IMR-90 (cell line): ENCODE measurements around the gene DIO1. TPM values are rescaled to one million over a fixed set of nuclear protein-coding genes. Genes with fewer than 3 reads are reported as not detected.

Experiments used
- ATAC-seq: fragments of 200-7000 bp; cut with Tn5 transposase; 2 replicates; pipeline ENCODE4 v1.9.1; 2020; ENCODE audit warnings: low read depth, mild to moderate bottlenecking, moderate library complexity
- BruUV-seq: library from RNA; stranded (reverse); fragments of 400-500 nt; replicated peaks from 2 replicates; lab custom pipeline; 2021; lab: Mats Ljungman, UMichigan
- CTCF ChIA-PET: fragments of 300-600 bp; formaldehyde crosslinking; extraction: SDS; loops from one replicate; lab custom pipeline; 2021; ENCODE audit warnings: antibody characterized with exemption; lab: Yijun Ruan, JAX
- POLR2A ChIA-PET: fragments of 300-600 bp; sonication (Branson Sonifier 250); formaldehyde crosslinking; loops from one replicate; lab custom pipeline; 2022; ENCODE audit warnings: antibody characterized with exemption; ENCODE audit not compliant: unreplicated experiment; lab: Charles Lee
- DNase-seq: peaks from one replicate; pipeline ENCODE4 v3.0.0; 2013
- H2AFZ ChIP-seq: replicated peaks from 2 replicates; pipeline ENCODE3; 2013; ENCODE audit warnings: low read length, mild to moderate bottlenecking; ENCODE audit not compliant: poor library complexity
- H2AK5ac ChIP-seq: 2 replicates; pipeline ENCODE4 v1.6.1; 2013; ENCODE audit warnings: low read depth, low read length, inconsistent platforms
- H2AK9ac ChIP-seq: replicated peaks from 2 replicates; pipeline ENCODE3; 2013; ENCODE audit warnings: mild to moderate bottlenecking, low read depth, low read length, moderate library complexity; ENCODE audit not compliant: poor library complexity
- H2BK120ac ChIP-seq: 2 replicates; pipeline ENCODE4 v1.6.1; 2013; ENCODE audit warnings: low read depth, low read length, inconsistent platforms
- H2BK15ac ChIP-seq: 3 replicates; pipeline ENCODE4 v1.6.1; 2013; ENCODE audit warnings: low read depth, low read length, inconsistent platforms
- H2BK20ac ChIP-seq: 2 replicates; pipeline ENCODE4 v1.6.1; 2013; ENCODE audit warnings: low read depth, mild to moderate bottlenecking, inconsistent platforms, low read length, moderate library complexity
- H2BK5ac ChIP-seq: 2 replicates; pipeline ENCODE4 v1.6.1; 2013; ENCODE audit warnings: mild to moderate bottlenecking, low read depth, low read length, inconsistent platforms; ENCODE audit not compliant: poor library complexity, severe bottlenecking
- H3K14ac ChIP-seq: replicated peaks from 2 replicates; pipeline ENCODE4 v1.6.1; 2013; ENCODE audit warnings: low read depth, low read length, inconsistent platforms
- H3K18ac ChIP-seq: 2 replicates; pipeline ENCODE4 v1.6.1; 2013; ENCODE audit warnings: low read depth, low read length, control low read depth
- H3K23ac ChIP-seq: 2 replicates; pipeline ENCODE4 v1.6.1; 2013; ENCODE audit warnings: low read depth, low read length, inconsistent platforms
- H3K27ac ChIP-seq: 2 replicates; pipeline ENCODE4 v1.5.1; 2013; ENCODE audit warnings: mild to moderate bottlenecking, control low read depth, low read length; ENCODE audit not compliant: insufficient read depth
- H3K27me3 ChIP-seq: 2 replicates; pipeline ENCODE4 v1.6.1; 2013; ENCODE audit warnings: low read length; ENCODE audit not compliant: control insufficient read depth, insufficient read depth
- H3K36me3 ChIP-seq: 2 replicates; pipeline ENCODE4 v1.6.1; 2013; ENCODE audit warnings: low read length, mixed read lengths; ENCODE audit not compliant: control insufficient read depth, insufficient read depth
- H3K4ac ChIP-seq: 2 replicates; pipeline ENCODE4 v1.6.1; 2013; ENCODE audit warnings: low read depth, low read length, inconsistent platforms
- H3K4me1 ChIP-seq: 2 replicates; pipeline ENCODE4 v1.6.1; 2013; ENCODE audit warnings: low read length, mixed read lengths; ENCODE audit not compliant: control insufficient read depth, insufficient read depth
- H3K4me2 ChIP-seq: 2 replicates; pipeline ENCODE4 v1.6.1; 2013; ENCODE audit warnings: low read depth, mild to moderate bottlenecking, control low read depth, low read length, moderate library complexity
- H3K4me3 ChIP-seq: 2 replicates; pipeline ENCODE4 v1.5.1; 2013; ENCODE audit warnings: low read depth, mild to moderate bottlenecking, control low read depth, low read length, moderate library complexity; ENCODE audit not compliant: insufficient read depth
- H3K56ac ChIP-seq: 2 replicates; pipeline ENCODE4 v1.6.1; 2013; ENCODE audit warnings: low read length, inconsistent platforms; ENCODE audit not compliant: insufficient read depth; ENCODE audit errors: extremely low read depth
- H3K79me1 ChIP-seq, 2 experiments: 2 replicates each; pipeline ENCODE4 v1.6.1; 2013; ENCODE audit warnings: low read length in 2 of 2, inconsistent platforms in 1 of 2, low read depth in 1 of 2
- H3K9ac ChIP-seq: 2 replicates; pipeline ENCODE4 v1.6.1; 2013; ENCODE audit warnings: low read depth, low read length, control low read depth
- H3K9me1 ChIP-seq: 2 replicates; pipeline ENCODE4 v1.6.1; 2013; ENCODE audit warnings: low read length, inconsistent platforms; ENCODE audit not compliant: insufficient read depth
- H3K9me3 ChIP-seq: 2 replicates; pipeline ENCODE4 v1.6.1; 2013; ENCODE audit warnings: low read length; ENCODE audit not compliant: control insufficient read depth, insufficient read depth
- H4K20me1 ChIP-seq: 2 replicates; pipeline ENCODE4 v1.6.1; 2013; ENCODE audit warnings: low read length, inconsistent platforms; ENCODE audit not compliant: insufficient read depth
- H4K5ac ChIP-seq: 2 replicates; pipeline ENCODE4 v1.6.1; 2013; ENCODE audit warnings: mild to moderate bottlenecking, low read depth, low read length, control low read depth
- H4K8ac ChIP-seq, 2 experiments: 2 replicates each; pipeline ENCODE4 v1.6.1; 2013; ENCODE audit warnings: low read depth in 2 of 2, low read length in 2 of 2, control low read depth in 1 of 2, inconsistent platforms in 1 of 2
- H4K91ac ChIP-seq: 2 replicates; pipeline ENCODE4 v1.6.1; 2013; ENCODE audit warnings: low read depth, low read length, inconsistent platforms; ENCODE audit not compliant: insufficient read depth
- CHD1 ChIP-seq: IDR thresholded peaks from 2 replicates; pipeline ENCODE4 v1.6.1; 2012; ENCODE audit warnings: low read depth, low read length, improper control_type of control experiment
- MAZ ChIP-seq: IDR thresholded peaks from 2 replicates; pipeline ENCODE4 v1.6.1; 2012; ENCODE audit warnings: low read depth, mild to moderate bottlenecking, low read length, improper control_type of control experiment, moderate library complexity, borderline replicate concordance
- RAD21 ChIP-seq: IDR thresholded peaks from 2 replicates; pipeline ENCODE4 v1.6.1; 2012; ENCODE audit warnings: low read length, improper control_type of control experiment
- SMC3 ChIP-seq: fragments of 150-350 bp; IDR thresholded peaks from 2 replicates; pipeline ENCODE4 v1.6.1; 2016; ENCODE audit warnings: low read depth, mild to moderate bottlenecking, antibody characterized with exemption, low read length, moderate library complexity
- WGBS, 2 experiments: methylation state at CpG; one replicate each; pipeline versions ENCODE4 v1.1.5 to v1.1.7; 2013; ENCODE audit warnings: missing lambda C conversion rate in 2 of 2; ENCODE audit not compliant: insufficient read length in 1 of 2; ENCODE audit errors: extremely low coverage in 2 of 2; 5-methylcytosine and 5-hydroxymethylcytosine counted together
- dilution Hi-C: fragments of 300-500 bp; cut with HindIII; formaldehyde crosslinking; loops from one replicate; pipeline ENCODE4 v1.14.3; 2018; ENCODE audit warnings: low sequenced_read_pairs; ENCODE audit not compliant: unreplicated experiment
- in situ Hi-C: fragments of 300-500 bp; cut with MboI; formaldehyde crosslinking; loops from 3 replicates; pipeline ENCODE4 v1.14.3; 2019; ENCODE audit warnings: low sequenced_read_pairs, inconsistent platforms, mixed read lengths
- intact Hi-C: fragments of 100-400 bp; cut with micrococcal nuclease; formaldehyde crosslinking; loops from 2 replicates; pipeline ENCODE4 v1.10.0; 2022
- polyA plus RNA-seq, 3 experiments: library from polyadenylated mRNA; depleted of rRNA; stranded (reverse); fragments of >200 nt; gene quantifications; 2 replicates each; pipeline ENCODE4 v1.2.3, GENCODE V29; 2012; ENCODE audit warnings: low replicate concordance in 1 of 3
- total RNA-seq: library from RNA; depleted of rRNA; stranded (reverse); fragments of >200 nt; gene quantifications from 2 replicates; pipeline ENCODE4 v1.2.3, GENCODE V29; 2012
- TF ChIP-seq, protein P1 (sequence below): conservative IDR thresholded peaks from 2 replicates; pipeline ENCODE4 v1.5.1; 2012; ENCODE audit warnings: mild to moderate bottlenecking, low read depth, low read length, improper control_type of control experiment
- TF ChIP-seq, protein P2 (sequence below): fragments of 150-350 bp; IDR thresholded peaks from 2 replicates; pipeline ENCODE4 v1.6.1; 2017; ENCODE audit warnings: mild to moderate bottlenecking, antibody characterized with exemption, low read length, low read depth

Gene DIO1
- total and polyA plus RNA-seq, 2 of the 4 experiments (the other 2 are of a cell fraction): not detected

DNA sequence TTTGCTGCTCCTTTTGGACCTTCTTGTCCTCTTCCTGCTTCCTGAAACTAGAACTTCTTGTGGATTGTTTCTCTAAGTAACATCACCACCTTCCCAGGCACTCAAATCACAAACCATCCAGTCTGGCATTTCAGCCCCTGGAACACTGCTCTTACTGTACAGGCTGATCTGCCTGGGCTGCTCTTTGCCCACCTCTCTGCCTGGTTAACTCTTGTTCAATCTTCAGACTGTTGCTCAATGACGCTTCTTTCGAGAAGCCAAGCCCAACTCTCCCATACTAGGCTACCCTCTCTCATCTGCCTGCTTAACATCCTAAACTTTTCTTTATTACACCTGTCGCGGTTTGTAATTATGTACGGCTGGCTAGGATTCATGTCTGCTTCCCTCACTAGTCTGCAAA lies 657 bp downstream of the DIO1 start:
- H2AK5ac ChIP-seq: 0 out of 2 replicates have a peak overlapping the region, but pooled peaks have one; percentile 33
- H4K5ac ChIP-seq: no peak overlapping the region
- no peaks in the 10 kb centered on the region for H3K36me3 ChIP-seq
- ATAC-seq (no peak), DNase-seq (no peak)
- H3K27ac ChIP-seq: no peak overlapping the region
- no peak overlapping the region for H2BK15ac ChIP-seq
- no peak overlapping the region for H3K9ac ChIP-seq
- H2AK9ac ChIP-seq: no peak overlapping the region
- H2BK5ac ChIP-seq: no peak overlapping the region
- no peak overlapping the region for H3K18ac ChIP-seq
- ChIA-PET POLR2A (no interaction called here), CTCF (no interaction called here)
- in situ Hi-C loops: no loop called here
- dilution Hi-C loops: no loop called here
- H3K9me1 ChIP-seq: peaks cover 18% of the 10 kb centered on the region
- H4K8ac ChIP-seq: no peak overlapping the region
- H3K4me3 ChIP-seq: no peak overlapping the region
- H3K4me1 ChIP-seq: peaks cover 18% of the 10 kb centered on the region
- H3K14ac ChIP-seq: no peak overlapping the region
- no peaks in the 10 kb centered on the region for H3K27me3 ChIP-seq
- no peak overlapping the region for H3K4ac ChIP-seq
- TF ChIP-seq RAD21 (no peak), SMC3 (no peak), CHD1 (no peak), MAZ (no peak)
- TF ChIP-seq, protein P1, sequence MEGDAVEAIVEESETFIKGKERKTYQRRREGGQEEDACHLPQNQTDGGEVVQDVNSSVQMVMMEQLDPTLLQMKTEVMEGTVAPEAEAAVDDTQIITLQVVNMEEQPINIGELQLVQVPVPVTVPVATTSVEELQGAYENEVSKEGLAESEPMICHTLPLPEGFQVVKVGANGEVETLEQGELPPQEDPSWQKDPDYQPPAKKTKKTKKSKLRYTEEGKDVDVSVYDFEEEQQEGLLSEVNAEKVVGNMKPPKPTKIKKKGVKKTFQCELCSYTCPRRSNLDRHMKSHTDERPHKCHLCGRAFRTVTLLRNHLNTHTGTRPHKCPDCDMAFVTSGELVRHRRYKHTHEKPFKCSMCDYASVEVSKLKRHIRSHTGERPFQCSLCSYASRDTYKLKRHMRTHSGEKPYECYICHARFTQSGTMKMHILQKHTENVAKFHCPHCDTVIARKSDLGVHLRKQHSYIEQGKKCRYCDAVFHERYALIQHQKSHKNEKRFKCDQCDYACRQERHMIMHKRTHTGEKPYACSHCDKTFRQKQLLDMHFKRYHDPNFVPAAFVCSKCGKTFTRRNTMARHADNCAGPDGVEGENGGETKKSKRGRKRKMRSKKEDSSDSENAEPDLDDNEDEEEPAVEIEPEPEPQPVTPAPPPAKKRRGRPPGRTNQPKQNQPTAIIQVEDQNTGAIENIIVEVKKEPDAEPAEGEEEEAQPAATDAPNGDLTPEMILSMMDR: no peak
- TF ChIP-seq, protein P2, sequence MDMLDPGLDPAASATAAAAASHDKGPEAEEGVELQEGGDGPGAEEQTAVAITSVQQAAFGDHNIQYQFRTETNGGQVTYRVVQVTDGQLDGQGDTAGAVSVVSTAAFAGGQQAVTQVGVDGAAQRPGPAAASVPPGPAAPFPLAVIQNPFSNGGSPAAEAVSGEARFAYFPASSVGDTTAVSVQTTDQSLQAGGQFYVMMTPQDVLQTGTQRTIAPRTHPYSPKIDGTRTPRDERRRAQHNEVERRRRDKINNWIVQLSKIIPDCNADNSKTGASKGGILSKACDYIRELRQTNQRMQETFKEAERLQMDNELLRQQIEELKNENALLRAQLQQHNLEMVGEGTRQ: no peak
- no peaks in the 10 kb centered on the region for H3K9me3 ChIP-seq
- H2BK120ac ChIP-seq: no peak overlapping the region
- no peak overlapping the region for H3K4me2 ChIP-seq
- intact Hi-C loops: no loop called here
- H2AFZ ChIP-seq: no peak overlapping the region
- no TSS peak for BruUV-seq
- peaks cover 0 to 3% of the 10 kb centered on the region in 2 experiments; a peak in 1 of 4 replicates for H3K79me1 ChIP-seq
- WGBS, 2 experiments: no CpG with 5 or more reads among the region's 5 CpGs
- H4K20me1 ChIP-seq: peaks cover 12% of the 10 kb centered on the region; the same call in 1 of the 2 replicates
- H4K91ac ChIP-seq: no peak overlapping the region
- no peak overlapping the region for H2BK20ac ChIP-seq
- no peak overlapping the region for H3K23ac ChIP-seq
- no peak overlapping the region for H3K56ac ChIP-seq
